ENCODE data around the gene PROSER3.

GRCh38 chr19:35748106-35749020 lies 9.6 kb upstream of the PROSER3 start, which contains the start of gene LIN37:
- TF ChIP-seq FOXM1 (IDR thresholded peaks at IDR 0.05; ENCODE audit: borderline replicate concordance), result no peak
- TF ChIP-seq FOXA1 (IDR thresholded peaks at IDR 0.05), result no peak
- peak; percentile 96 for TF ChIP-seq ELF4 (IDR thresholded peaks at IDR 0.05)
- TF ChIP-seq BHLHE40 (IDR thresholded peaks at IDR 0.05; ENCODE audit: borderline replicate concordance), result no peak
